ENCODE data around the gene TRHDE. TPM values are rescaled to one million over a fixed set of nuclear protein-coding genes. Genes with fewer than 3 reads are reported as not detected.

The TRHDE gene
- total and polyA plus RNA-seq, 12 donors, result 0.11 to 3.9 (median 0.64) TPM

DNA sequence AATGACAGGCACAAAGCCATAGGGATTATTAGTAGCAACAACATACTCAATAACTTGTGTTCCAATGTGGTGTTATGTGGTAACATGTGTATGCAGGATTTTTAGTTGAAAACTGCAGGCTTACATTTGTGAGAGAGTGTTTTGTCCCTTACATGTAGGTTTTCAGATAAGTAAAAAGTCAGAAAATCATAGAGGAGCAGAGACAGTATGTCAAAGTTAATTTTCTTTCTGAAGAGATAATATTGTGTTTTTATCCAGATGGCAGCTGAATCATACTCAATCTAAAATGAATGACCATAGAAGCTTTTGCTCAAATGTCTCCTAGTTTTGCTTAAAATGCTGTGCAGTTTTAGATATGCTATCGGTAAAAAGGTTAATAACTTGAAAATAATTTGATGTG is 277.0 kb downstream of the TRHDE start:
- H3K9me3 ChIP-seq (replicated peaks in 1 of 3), result no peaks in the 10 kb centered on the region
- intact Hi-C loops (cut with DNase I), result no loop called here
- no peak for TF ChIP-seq POLR2A (IDR thresholded peaks at IDR 0.05)
- TF ChIP-seq, protein P1, sequence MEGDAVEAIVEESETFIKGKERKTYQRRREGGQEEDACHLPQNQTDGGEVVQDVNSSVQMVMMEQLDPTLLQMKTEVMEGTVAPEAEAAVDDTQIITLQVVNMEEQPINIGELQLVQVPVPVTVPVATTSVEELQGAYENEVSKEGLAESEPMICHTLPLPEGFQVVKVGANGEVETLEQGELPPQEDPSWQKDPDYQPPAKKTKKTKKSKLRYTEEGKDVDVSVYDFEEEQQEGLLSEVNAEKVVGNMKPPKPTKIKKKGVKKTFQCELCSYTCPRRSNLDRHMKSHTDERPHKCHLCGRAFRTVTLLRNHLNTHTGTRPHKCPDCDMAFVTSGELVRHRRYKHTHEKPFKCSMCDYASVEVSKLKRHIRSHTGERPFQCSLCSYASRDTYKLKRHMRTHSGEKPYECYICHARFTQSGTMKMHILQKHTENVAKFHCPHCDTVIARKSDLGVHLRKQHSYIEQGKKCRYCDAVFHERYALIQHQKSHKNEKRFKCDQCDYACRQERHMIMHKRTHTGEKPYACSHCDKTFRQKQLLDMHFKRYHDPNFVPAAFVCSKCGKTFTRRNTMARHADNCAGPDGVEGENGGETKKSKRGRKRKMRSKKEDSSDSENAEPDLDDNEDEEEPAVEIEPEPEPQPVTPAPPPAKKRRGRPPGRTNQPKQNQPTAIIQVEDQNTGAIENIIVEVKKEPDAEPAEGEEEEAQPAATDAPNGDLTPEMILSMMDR (IDR thresholded peaks at IDR 0.05), result no peak
- H3K27ac ChIP-seq, result no peak overlapping the region
- no peaks in the 10 kb centered on the region for H3K4me1 ChIP-seq (replicated peaks in 1 of 2)
- 74 to 85% (median 80%) methylated on average over 1 of the region's 1 CpG for WGBS, 4 donors
- no peaks in the 10 kb centered on the region for H3K27me3 ChIP-seq
- H3K4me3 ChIP-seq, result no peak overlapping the region
- DNase-seq, result no peak
- no peaks in the 10 kb centered on the region for H3K36me3 ChIP-seq (replicated peaks in 1 of 2)

DNA sequence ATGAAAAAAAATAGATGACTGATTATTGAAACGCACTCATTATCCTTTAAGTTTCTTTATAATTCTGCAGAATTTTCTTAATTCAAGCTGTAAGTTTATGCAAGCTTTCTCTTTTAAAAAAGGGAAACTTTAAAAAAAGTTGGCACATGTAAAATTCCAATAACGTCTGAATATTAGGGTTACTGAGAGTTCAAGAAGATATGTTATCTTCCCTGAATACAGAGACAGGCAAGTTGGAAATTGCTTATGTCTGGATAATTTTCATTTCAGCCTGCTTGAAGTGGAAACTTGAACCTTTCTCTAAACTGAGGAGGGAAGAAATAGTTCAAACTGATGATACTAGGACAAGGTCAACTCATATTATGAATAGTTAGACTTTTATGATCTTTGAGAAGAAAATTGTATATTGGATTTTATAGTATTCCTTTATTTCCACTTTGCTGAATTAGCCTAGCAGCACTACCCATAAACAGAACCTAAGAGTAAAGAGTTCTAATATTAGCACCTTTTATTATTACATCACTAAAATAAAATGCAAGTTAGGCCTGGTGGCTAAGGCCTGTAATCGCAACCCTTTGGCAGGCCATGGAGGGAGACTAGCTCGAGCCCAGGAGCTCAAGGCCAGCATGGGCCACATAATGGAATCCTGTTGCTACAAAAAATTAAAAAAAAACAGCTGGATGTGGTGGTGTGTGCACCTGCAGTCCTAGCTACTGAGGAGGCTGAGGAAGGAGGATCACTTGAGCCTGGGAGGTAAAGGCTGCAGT is 288.0 kb downstream of the TRHDE start:
- TF ChIP-seq, protein P1 (IDR thresholded peaks at IDR 0.05), result no peak
- TF ChIP-seq POLR2A (IDR thresholded peaks at IDR 0.05), result no peak
- DNase-seq, result no peak
- intact Hi-C loops (cut with DNase I), result no loop called here
- no peaks in the 10 kb centered on the region for H3K9me3 ChIP-seq (replicated peaks in 1 of 3)
- no peak overlapping the region for H3K4me3 ChIP-seq
- no peaks in the 10 kb centered on the region for H3K27me3 ChIP-seq
- H3K27ac ChIP-seq, result no peak overlapping the region
- no peaks in the 10 kb centered on the region for H3K4me1 ChIP-seq (replicated peaks in 1 of 2)
- WGBS, 4 donors, result 59 to 66% (median 63%) methylated on average over 4 of the region's 4 CpGs
- no peaks in the 10 kb centered on the region for H3K36me3 ChIP-seq (replicated peaks in 1 of 2)

DNA sequence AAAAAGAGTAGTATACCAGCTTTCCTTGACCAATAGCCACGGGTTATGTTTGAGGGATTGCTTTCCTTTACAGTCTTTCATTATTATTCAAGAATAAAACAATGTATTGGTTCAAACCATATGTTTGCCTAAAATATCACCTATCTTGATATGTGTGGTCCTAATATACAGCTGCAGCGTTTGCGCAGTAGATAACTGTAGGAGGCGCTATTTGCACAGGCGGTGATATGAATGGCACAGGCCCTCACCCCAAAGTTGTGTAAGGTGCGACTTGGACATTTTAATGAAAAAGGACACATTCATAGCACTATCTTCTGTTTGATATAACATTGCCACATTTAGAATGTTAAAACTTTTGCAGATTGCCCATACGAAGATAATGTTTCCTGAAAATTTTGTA is 298.4 kb downstream of the TRHDE start:
- Histone ChIP-seq H3K27me3 (no peaks in the 10 kb centered on the region), H3K36me3 (replicated peaks in 1 of 2) (no peaks in the 10 kb centered on the region), H3K4me3 (no peak overlapping the region), H3K27ac (no peak overlapping the region), H3K4me1 (replicated peaks in 1 of 2) (no peaks in the 10 kb centered on the region), H3K9me3 (replicated peaks in 1 of 3) (no peaks in the 10 kb centered on the region)
- no peak for TF ChIP-seq POLR2A (IDR thresholded peaks at IDR 0.05)
- TF ChIP-seq, protein P1 (IDR thresholded peaks at IDR 0.05), result peak in 1 of 6 experiments; percentile 12
- intact Hi-C loops (cut with DNase I), result no loop called here
- 64 to 74% (median 71%) methylated on average over 7 of the region's 7 CpGs for WGBS, 4 donors
- DNase-seq, result peak in 1 of 7 donors; percentile 12

DNA sequence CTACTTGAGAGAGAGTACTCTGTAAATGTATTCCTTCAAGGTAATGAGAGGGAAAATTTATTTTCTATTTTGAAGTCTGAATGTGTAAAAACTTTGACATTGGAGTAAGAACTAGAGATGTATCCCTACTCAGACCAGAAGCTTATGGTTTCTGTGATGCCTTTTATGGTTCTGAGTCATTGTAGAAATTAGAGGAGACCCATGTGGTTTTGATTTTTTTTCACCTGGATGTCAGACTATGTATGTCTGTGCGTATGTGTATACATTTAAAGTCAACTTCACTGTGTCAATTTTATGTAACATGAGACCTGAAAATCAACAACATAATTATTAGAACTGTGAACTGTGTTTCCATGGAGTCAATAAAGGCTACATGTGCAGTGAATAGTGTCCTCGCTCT is 302.0 kb downstream of the TRHDE start:
- 79 to 90% (median 84%) methylated on average over 2 of the region's 2 CpGs for WGBS, 4 donors
- intact Hi-C loops (cut with DNase I), result no loop called here
- TF ChIP-seq, protein P1 (IDR thresholded peaks at IDR 0.05), result no peak
- TF ChIP-seq POLR2A (IDR thresholded peaks at IDR 0.05), result no peak

More for the DNA sequence above, 302.0 kb downstream of the TRHDE start:
- H3K27me3 ChIP-seq, result no peaks in the 10 kb centered on the region
- no peaks in the 10 kb centered on the region for H3K9me3 ChIP-seq (replicated peaks in 1 of 3)
- no peak for DNase-seq
- H3K4me1 ChIP-seq (replicated peaks in 1 of 2), result no peaks in the 10 kb centered on the region
- H3K36me3 ChIP-seq (replicated peaks in 1 of 2), result no peaks in the 10 kb centered on the region
- no peak overlapping the region for H3K27ac ChIP-seq
- H3K4me3 ChIP-seq, result no peak overlapping the region
